ENCODE results near the gene TMEM198. TPM values are rescaled to one million over a fixed set of nuclear protein-coding genes. Genes with fewer than 3 reads are reported as not detected.

TMEM198 gene
- total RNA-seq, 4 donors from 2014 or later, result 1.1 to 4.4 (median 1.2) TPM; not detected in 1

GRCh38 chr2:219508971-219509779 lies 34.7 kb upstream of the TMEM198 start:
- H3K27me3 ChIP-seq, result peaks cover 45% of the 10 kb centered on the region

GRCh38 chr2:219509780-219510511 lies 33.9 kb upstream of the TMEM198 start:
- H3K27me3 ChIP-seq, result peaks cover 52% of the 10 kb centered on the region

More at GRCh38 chr2:219508971-219509779, 34.7 kb upstream of the TMEM198 start:
- DNase-seq, result no peak
- WGBS, 2 donors (ENCODE audit: low coverage in 1 of 2), result 22% methylated on average over 12 of the region's 14 CpGs; no CpG with 5 or more reads in 1 of the 2 donors
- intact Hi-C loops (cut with DNase I; ENCODE audit: low total_unique reads) (no loop called here), in situ Hi-C loops (cut with MboI; ENCODE audit: low pct_ligation_motif_present in 1 of 4, low pct_unique_long_range_greater_than_20kb in 1 of 4, low sequenced_read_pairs in 3 of 4) (no loop called here)
- H3K27ac ChIP-seq, result no peak overlapping the region
- peaks cover 0 to 7% (median 3%) of the 10 kb centered on the region in 4 donors for H3K36me3 ChIP-seq
- TF ChIP-seq EP300 (IDR thresholded peaks at IDR 0.05; ENCODE audit: low read depth), result no peak
- TF ChIP-seq POLR2A (IDR thresholded peaks at IDR 0.05), result no peak
- no peak for TF ChIP-seq POLR2AphosphoS5 (IDR thresholded peaks at IDR 0.05)
- no peak for TF ChIP-seq CTCF (IDR thresholded peaks at IDR 0.05)
- no peaks in the 10 kb centered on the region for H3K9me3 ChIP-seq
- peaks cover 6 to 18% (median 13%) of the 10 kb centered on the region in 4 donors for H3K4me1 ChIP-seq
- no peak overlapping the region for H3K4me3 ChIP-seq

GRCh38 chr2:219510512-219511135 lies 33.2 kb upstream of the TMEM198 start:
- no peak for DNase-seq
- intact Hi-C loops (cut with DNase I; ENCODE audit: low total_unique reads), result no loop called here
- peaks cover 0 to 4% (median 0%) of the 10 kb centered on the region in 4 donors for H3K36me3 ChIP-seq
- WGBS, 2 donors (ENCODE audit: low coverage in 1 of 2), result 20 to 35% methylated on average over 1 to 22 of the region's 22 CpGs
- in situ Hi-C loops (cut with MboI; ENCODE audit: low pct_ligation_motif_present in 1 of 4, low pct_unique_long_range_greater_than_20kb in 1 of 4, low sequenced_read_pairs in 3 of 4), result no loop called here
- H3K27me3 ChIP-seq, result peaks cover 59% of the 10 kb centered on the region
- no peak for TF ChIP-seq POLR2A (IDR thresholded peaks at IDR 0.05)
- no peak for TF ChIP-seq EP300 (IDR thresholded peaks at IDR 0.05; ENCODE audit: low read depth)
- no peak for TF ChIP-seq POLR2AphosphoS5 (IDR thresholded peaks at IDR 0.05)
- TF ChIP-seq CTCF (IDR thresholded peaks at IDR 0.05), result no peak
- no peaks in the 10 kb centered on the region for H3K9me3 ChIP-seq
- H3K27ac ChIP-seq, result no peak overlapping the region
- peaks cover 6 to 18% (median 13%) of the 10 kb centered on the region in 4 donors for H3K4me1 ChIP-seq
- H3K4me3 ChIP-seq, result no peak overlapping the region

More at GRCh38 chr2:219509780-219510511, 33.9 kb upstream of the TMEM198 start:
- peak; percentile 57 for DNase-seq
- Histone ChIP-seq H3K4me3 (peak overlapping the region in 3 of 4 donors; percentile 19 to 32 (median 22)), H3K9me3 (no peaks in the 10 kb centered on the region), H3K36me3 (peaks cover 0 to 4% (median 0%) of the 10 kb centered on the region in 4 donors), H3K4me1 (peaks cover 6 to 18% (median 13%) of the 10 kb centered on the region in 4 donors), H3K27ac (no peak overlapping the region)
- in situ Hi-C loops (cut with MboI; ENCODE audit: low pct_ligation_motif_present in 1 of 4, low pct_unique_long_range_greater_than_20kb in 1 of 4, low sequenced_read_pairs in 3 of 4), result no loop called here
- TF ChIP-seq POLR2AphosphoS5 (IDR thresholded peaks at IDR 0.05) (no peak), EP300 (IDR thresholded peaks at IDR 0.05; ENCODE audit: low read depth) (no peak), CTCF (IDR thresholded peaks at IDR 0.05) (peak; percentile 39 to 71 (median 62))
- intact Hi-C loops (cut with DNase I; ENCODE audit: low total_unique reads), result no loop called here
- 3 to 4% methylated on average over 9 to 26 of the region's 26 CpGs for WGBS, 2 donors (ENCODE audit: low coverage in 1 of 2)
